Activated CD4-positive, alpha-beta T cell treated with anti-CD3 and anti-CD28 coated beads for 36 hours (primary cell): ENCODE data around the gene CDHR4. TPM values are rescaled to one million over a fixed set of nuclear protein-coding genes. Genes with fewer than 3 reads are reported as not detected.

Experiments
- ATAC-seq: fragments of 200-7000 bp; cut with Tn5 transposase; one replicate; pipeline ENCODE4 v1.10.0; 2021; ENCODE audit warnings: mild to moderate bottlenecking, moderate library complexity
- CTCF ChIA-PET: fragments of 350-600 bp; sonication (Branson Sonifier 250); formaldehyde crosslinking; loops from one replicate; lab custom pipeline; 2021; ENCODE audit warnings: antibody characterized with exemption; lab: Charles Lee
- POLR2A ChIA-PET: fragments of 350-600 bp; sonication (Branson Sonifier 250); formaldehyde crosslinking; loops from one replicate; lab custom pipeline; 2021; ENCODE audit warnings: antibody characterized with exemption, inconsistent platforms; lab: Charles Lee
- DNase-seq: peaks from one replicate; pipeline ENCODE4 v3.0.0-alpha.2; 2020
- H3K27ac Mint-ChIP-seq: one replicate; pipeline ENCODE4 v1.8.0; 2021; ENCODE audit warnings: mixed read lengths
- H3K27me3 Mint-ChIP-seq: one replicate; pipeline ENCODE4 v1.8.0; 2021; ENCODE audit warnings: mixed read lengths
- H3K36me3 Mint-ChIP-seq: one replicate; pipeline ENCODE4 v1.8.0; 2021; ENCODE audit warnings: low read depth, mixed read lengths
- H3K4me1 Mint-ChIP-seq: one replicate; pipeline ENCODE4 v1.8.0; 2021; ENCODE audit warnings: mixed read lengths
- H3K4me3 Mint-ChIP-seq: one replicate; pipeline ENCODE4 v1.8.0; 2021; ENCODE audit warnings: mild to moderate bottlenecking, moderate library complexity, mixed read lengths
- H3K9me3 Mint-ChIP-seq: one replicate; pipeline ENCODE4 v1.8.0; 2021; ENCODE audit warnings: low read depth, mixed read lengths
- intact Hi-C, 2 experiments: fragments of 100-400 bp; cut with DNase I in 1 of 2; cut with micrococcal nuclease in 1 of 2; formaldehyde crosslinking; loops; one replicate each; pipeline versions ENCODE4 v1.14.2 to v1.15.1; 2022 to 2024; cut with DNase I, micrococcal nuclease
- total RNA-seq, 2 experiments: library from RNA; stranded (reverse); gene quantifications; one replicate each; pipeline ENCODE4 v1.2.3, GENCODE V29; 2021

Gene CDHR4
- total RNA-seq, 2 experiments from 2014 or later, result 0.32 TPM; not detected in 1

- peaks cover 10% of the 10 kb centered on the region for H3K27me3 Mint-ChIP-seq
- peak within 1 kb of the TSS; percentile 79 for H3K4me3 Mint-ChIP-seq
- H3K9me3 Mint-ChIP-seq, result no peaks in the 10 kb centered on the region
- CTCF ChIA-PET, result interaction anchor here (0.5 to 5.2 kb wide), 30 partner anchors 10 to 1873 kb away, joined by 3 to 56 read pairs (median 3); partner anchors contain the start of genes IP6K1 and UBA7
- POLR2A ChIA-PET, result interaction anchor here (0.6 to 2.9 kb wide), 2 partner anchors 10 to 36 kb away, joined by 4 to 16 read pairs; partner anchors contain the start of gene UBA7
- H3K27ac Mint-ChIP-seq, result peak within 1 kb of the TSS; percentile 55
- ATAC-seq (peak; percentile 87), DNase-seq (peak; percentile 94)
- intact Hi-C loops, result loop anchor here (1.0 to 5.0 kb wide), 13 partner anchors 11 to 424 kb away; partner anchors contain the start of genes IP6K1 (in 2 of the 2), AMIGO3 (in 1 of the 2), APEH (in 1 of the 2) and DAG1 (in 1 of the 2)
- H3K4me1 Mint-ChIP-seq, result peaks cover 40% of the 10 kb centered on the region
- H3K36me3 Mint-ChIP-seq, result no peaks in the 10 kb centered on the region
These were observed 3.2 kb upstream of the CDHR4 start, which contains the start of gene INKA1 for GRCh38 chr3:49802719-49803464. INKA1 (plus strand) TSS chr3:49803261; CDS start chr3:49803393, 132 bp downstream.

GRCh38 chr3:49801160-49801559, 1.5 kb upstream of the CDHR4 start:
- peaks cover 24% of the 10 kb centered on the region for H3K4me1 Mint-ChIP-seq
- ATAC-seq (no peak), DNase-seq (no peak)
- H3K36me3 Mint-ChIP-seq, result no peaks in the 10 kb centered on the region
- CTCF ChIA-PET, result interaction anchor here (0.8 to 3.9 kb wide), 4 partner anchors 12 to 38 kb away, joined by 4 to 27 read pairs (median 12); partner anchors contain the start of genes IP6K1 and UBA7
- H3K9me3 Mint-ChIP-seq, result no peaks in the 10 kb centered on the region
- H3K4me3 Mint-ChIP-seq, result no peak overlapping the region
- peaks cover 10% of the 10 kb centered on the region for H3K27me3 Mint-ChIP-seq
- intact Hi-C loops, result loop anchor here in 1 of 2 experiments (5.0 kb wide), 1 partner anchor 106 kb away; no protein-coding TSS in a partner anchor
- H3K27ac Mint-ChIP-seq, result no peak overlapping the region
- POLR2A ChIA-PET, result no interaction called here

- CTCF ChIA-PET, result interaction anchor here (1.4 to 2.2 kb wide), 2 partner anchors 40 to 109 kb away, joined by 4 to 15 read pairs; no protein-coding TSS in a partner anchor
- no peak overlapping the region for H3K4me3 Mint-ChIP-seq
- no peaks in the 10 kb centered on the region for H3K9me3 Mint-ChIP-seq
- ATAC-seq (no peak), DNase-seq (no peak)
- H3K27ac Mint-ChIP-seq, result no peak overlapping the region
- H3K27me3 Mint-ChIP-seq, result peaks cover 10% of the 10 kb centered on the region
- intact Hi-C loops, result no loop called here
- H3K4me1 Mint-ChIP-seq, result peaks cover 11% of the 10 kb centered on the region
- POLR2A ChIA-PET, result no interaction called here
- H3K36me3 Mint-ChIP-seq, result no peaks in the 10 kb centered on the region
These were observed 568 bp downstream of the CDHR4 start for GRCh38 chr3:49799105-49799504.

DNA sequence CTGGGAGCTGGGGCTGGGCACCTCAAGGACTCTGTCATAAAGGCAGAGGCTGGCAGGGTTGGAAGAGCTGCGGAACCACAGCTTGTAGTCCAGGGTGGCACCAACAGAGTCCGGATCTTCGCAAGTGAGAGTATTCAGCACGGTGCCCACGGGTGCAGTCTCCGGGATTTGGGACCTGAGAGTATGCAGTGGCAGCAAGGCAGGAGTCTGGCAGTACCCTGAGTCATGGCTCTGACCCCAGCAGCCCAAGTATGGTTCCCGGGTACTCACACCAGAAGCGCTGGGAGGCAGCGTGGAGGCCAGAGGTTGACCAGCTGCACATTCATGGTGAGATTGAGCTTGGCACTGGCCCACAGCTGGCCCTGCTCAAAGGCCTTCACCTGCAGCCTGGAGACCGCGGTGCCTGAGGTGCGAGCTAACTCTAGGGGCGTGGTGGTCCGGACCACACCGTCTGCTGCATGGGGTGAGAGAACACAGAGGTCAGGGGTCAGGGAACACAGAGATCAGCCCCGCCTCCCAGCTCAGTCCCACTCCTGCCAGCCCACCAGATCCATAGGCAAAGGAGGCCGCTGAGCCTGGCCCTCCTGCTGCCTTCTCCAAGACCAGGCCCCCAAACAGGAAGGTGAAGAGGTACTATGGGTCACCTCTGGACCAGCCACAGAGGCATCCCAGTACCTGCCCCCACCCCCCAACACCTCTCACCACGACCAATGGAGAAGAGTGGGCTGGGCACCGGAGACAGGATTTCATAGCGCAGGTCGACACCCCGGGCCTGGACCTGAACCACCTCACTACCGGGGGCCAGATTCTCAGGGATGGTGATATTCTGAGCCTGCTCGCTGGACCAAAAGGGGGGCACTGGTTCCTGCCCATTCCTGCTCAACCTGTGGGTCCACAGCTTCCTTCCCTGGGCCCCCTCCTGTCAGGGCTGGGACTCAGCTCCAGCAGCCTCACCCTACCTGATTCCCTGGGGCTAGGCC, 4.5 kb downstream of the CDHR4 start:
- intact Hi-C loops, result no loop called here
- ATAC-seq, result no peak
- POLR2A ChIA-PET, result no interaction called here
- Mint-ChIP-seq H3K4me3 (no peak overlapping the region), H3K27me3 (no peaks in the 10 kb centered on the region), H3K4me1 (peaks cover 3% of the 10 kb centered on the region), H3K36me3 (no peaks in the 10 kb centered on the region), H3K9me3 (no peaks in the 10 kb centered on the region), H3K27ac (no peak overlapping the region)
- CTCF ChIA-PET, result interaction anchor here (0.5 to 0.9 kb wide), 2 partner anchors 9 to 205 kb away, joined by 3 to 4 read pairs; no protein-coding TSS in a partner anchor
- DNase-seq, result no peak

- POLR2A ChIA-PET, result no interaction called here
- CTCF ChIA-PET, result interaction anchor here (0.5 kb wide), 1 partner anchor 204 kb away, joined by 4 read pairs; no protein-coding TSS in a partner anchor
- DNase-seq (no peak), ATAC-seq (no peak)
- Mint-ChIP-seq H3K27ac (no peak overlapping the region), H3K27me3 (no peaks in the 10 kb centered on the region), H3K9me3 (no peaks in the 10 kb centered on the region), H3K4me3 (no peak overlapping the region), H3K36me3 (no peaks in the 10 kb centered on the region), H3K4me1 (peaks cover 7% of the 10 kb centered on the region)
- intact Hi-C loops, result no loop called here
These were observed 5.2 kb downstream of the CDHR4 start for GRCh38 chr3:49794431-49794830.

DNA sequence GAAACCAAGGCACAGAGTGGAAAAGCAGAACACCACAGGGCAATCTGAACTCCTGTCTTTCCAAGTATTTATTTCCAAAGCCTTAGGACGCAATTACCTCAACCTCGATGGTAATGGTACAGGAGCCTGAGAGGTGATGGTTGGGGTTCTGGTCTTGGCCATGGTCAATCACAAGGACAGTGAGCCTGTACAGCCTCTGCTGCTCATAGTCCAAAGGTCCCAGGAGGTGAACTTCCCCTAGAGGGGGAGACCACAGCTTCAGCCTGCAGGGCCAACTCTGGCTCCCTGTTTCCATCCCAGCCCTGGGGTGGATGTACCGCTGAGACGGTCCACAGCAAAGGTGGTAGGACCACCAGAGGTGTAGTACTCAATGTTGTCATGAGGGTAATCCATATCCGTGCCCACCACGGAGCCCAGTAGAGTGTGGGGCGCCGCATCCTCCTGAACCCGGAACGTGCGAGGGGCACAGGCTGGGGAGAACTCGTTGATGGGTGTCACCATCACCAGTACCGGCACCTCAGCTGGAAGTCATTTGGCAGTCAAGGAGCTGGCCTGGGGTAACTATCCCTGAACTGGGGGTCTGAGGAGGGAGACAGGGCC, 6.1 kb downstream of the CDHR4 start:
- POLR2A ChIA-PET, result no interaction called here
- H3K36me3 Mint-ChIP-seq, result no peaks in the 10 kb centered on the region
- no peak overlapping the region for H3K27ac Mint-ChIP-seq
- DNase-seq (no peak), ATAC-seq (no peak)
- H3K4me3 Mint-ChIP-seq, result no peak overlapping the region
- intact Hi-C loops, result no loop called here
- H3K27me3 Mint-ChIP-seq, result no peaks in the 10 kb centered on the region
- CTCF ChIA-PET, result interaction anchor here (0.7 kb wide), 1 partner anchor 11 kb away, joined by 3 read pairs; no protein-coding TSS in a partner anchor
- H3K4me1 Mint-ChIP-seq, result peaks cover 7% of the 10 kb centered on the region
- H3K9me3 Mint-ChIP-seq, result no peaks in the 10 kb centered on the region

DNA sequence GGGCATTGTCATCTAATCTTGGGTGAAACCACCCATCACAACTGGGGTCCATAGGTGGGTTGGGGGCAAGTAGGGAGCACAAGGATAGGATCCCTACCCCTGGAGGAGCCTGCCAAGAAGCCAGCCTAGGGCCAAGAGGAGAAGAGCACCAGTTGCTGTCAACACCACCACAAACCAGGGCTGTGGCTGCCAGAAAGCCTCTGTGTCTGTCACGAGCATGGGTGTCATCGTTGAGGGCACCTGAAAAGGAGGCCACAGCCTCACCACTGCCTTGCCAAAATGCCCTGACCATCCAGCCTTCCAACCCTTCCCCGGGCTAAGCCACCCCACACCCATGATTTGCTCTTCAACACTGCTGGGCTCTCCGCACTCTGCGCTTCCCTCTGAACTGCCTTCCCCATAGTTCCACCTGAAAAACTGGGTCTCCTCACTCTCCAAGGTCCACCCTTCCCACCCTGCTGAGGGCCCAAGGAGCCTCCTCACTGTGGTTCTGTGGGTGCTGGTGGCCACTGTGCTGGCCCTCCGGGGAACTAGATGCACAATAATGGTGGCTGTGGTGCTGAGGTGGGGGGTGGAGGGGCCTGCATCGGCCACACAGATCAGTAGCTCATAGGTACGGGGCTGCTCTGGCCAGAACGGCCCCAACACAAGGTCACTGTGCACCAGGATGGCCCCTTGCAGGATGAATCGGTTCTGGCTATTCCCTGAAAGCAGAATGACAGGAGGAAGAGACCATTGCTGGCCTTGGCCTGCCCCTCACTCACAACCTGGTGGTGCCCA, 7.1 kb downstream of the CDHR4 start:
- no peaks in the 10 kb centered on the region for H3K9me3 Mint-ChIP-seq
- ChIA-PET CTCF (interaction anchor here (0.7 kb wide), 1 partner anchor 47 kb away, joined by 3 read pairs; no protein-coding TSS in a partner anchor), POLR2A (no interaction called here)
- intact Hi-C loops, result no loop called here
- DNase-seq (no peak), ATAC-seq (no peak)
- H3K27me3 Mint-ChIP-seq, result no peaks in the 10 kb centered on the region
- no peak overlapping the region for H3K4me3 Mint-ChIP-seq
- no peak overlapping the region for H3K27ac Mint-ChIP-seq
- no peaks in the 10 kb centered on the region for H3K36me3 Mint-ChIP-seq
- H3K4me1 Mint-ChIP-seq, result peaks cover 7% of the 10 kb centered on the region

DNA sequence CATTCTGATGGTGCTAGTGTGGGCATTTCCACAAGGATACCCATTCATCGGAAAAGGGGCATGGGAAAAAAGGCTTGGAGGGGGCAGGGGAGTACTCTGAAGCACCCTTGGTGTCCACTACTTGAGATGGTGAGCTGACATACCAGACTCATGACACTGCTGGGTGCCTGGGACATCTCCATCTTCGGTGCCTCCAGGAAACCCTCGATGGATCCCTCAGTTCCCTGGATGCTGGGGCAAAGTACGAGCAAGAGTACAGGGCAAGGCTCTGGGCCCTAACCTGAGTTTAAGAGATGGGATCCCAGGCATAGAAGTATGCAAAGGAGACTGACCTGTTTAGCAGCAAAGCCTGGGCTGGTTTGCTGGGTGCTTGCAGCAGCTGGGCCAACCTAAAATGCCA, 8.1 kb downstream of the CDHR4 start:
- ATAC-seq (no peak), DNase-seq (no peak)
- H3K9me3 Mint-ChIP-seq, result no peaks in the 10 kb centered on the region
- no peak overlapping the region for H3K27ac Mint-ChIP-seq
- H3K36me3 Mint-ChIP-seq, result no peaks in the 10 kb centered on the region
- CTCF ChIA-PET, result interaction anchor here (1.3 kb wide), 1 partner anchor 11 kb away, joined by 3 read pairs; the partner anchor contains the start of gene INKA1
- no peak overlapping the region for H3K4me3 Mint-ChIP-seq
- H3K27me3 Mint-ChIP-seq, result no peaks in the 10 kb centered on the region
- POLR2A ChIA-PET, result interaction anchor here (0.6 kb wide), 1 partner anchor 22 kb away, joined by 3 read pairs; no protein-coding TSS in a partner anchor
- peaks cover 14% of the 10 kb centered on the region for H3K4me1 Mint-ChIP-seq
- intact Hi-C loops, result no loop called here

- DNase-seq (no peak), ATAC-seq (no peak)
- Mint-ChIP-seq H3K27me3 (no peaks in the 10 kb centered on the region), H3K27ac (no peak overlapping the region), H3K4me3 (no peak overlapping the region), H3K9me3 (no peaks in the 10 kb centered on the region), H3K36me3 (no peaks in the 10 kb centered on the region), H3K4me1 (peaks cover 14% of the 10 kb centered on the region)
- POLR2A ChIA-PET, result interaction anchor here (0.6 to 0.7 kb wide), 2 partner anchors 23 to 298 kb away, joined by 3 to 5 read pairs; partner anchors contain the start of gene RBM5
- intact Hi-C loops, result no loop called here
- CTCF ChIA-PET, result interaction anchor here (0.7 to 1.3 kb wide), 3 partner anchors 12 to 1459 kb away, joined by 3 read pairs; partner anchors contain the start of gene INKA1
These were observed 8.9 kb downstream of the CDHR4 start for GRCh38 chr3:49790626-49791411.
